Panc1 (cell line): ENCODE measurements around the gene KLHDC8A. TPM values are rescaled to one million over a fixed set of nuclear protein-coding genes. Genes with fewer than 3 reads are reported as not detected.

Source experiments
- ATAC-seq: fragments of 200-7000 bp; cut with Tn5 transposase; 2 replicates; pipeline ENCODE4 v1.9.1; 2020; ENCODE audit warnings: mild to moderate bottlenecking, moderate library complexity
- BruUV-seq: library from RNA; stranded (reverse); fragments of 400-500 nt; replicated peaks from 2 replicates; lab custom pipeline; 2021; lab: Mats Ljungman, UMichigan
- CTCF ChIA-PET: fragments of 300-600 bp; sonication (Branson Sonifier 250); formaldehyde crosslinking; loops from one replicate; lab custom pipeline; 2022; ENCODE audit warnings: antibody characterized with exemption; lab: Charles Lee
- POLR2A ChIA-PET: fragments of 300-600 bp; sonication (Branson Sonifier 250); formaldehyde crosslinking; loops from one replicate; lab custom pipeline; 2022; ENCODE audit warnings: antibody characterized with exemption; lab: Charles Lee
- DNase-seq: peaks from one replicate; pipeline ENCODE4 v3.0.0-alpha.2; 2010; ENCODE audit warnings: low read depth, low spot score
- H3K27ac ChIP-seq: 2 replicates; pipeline ENCODE4 v1.5.1; 2011; ENCODE audit warnings: mild to moderate bottlenecking, low read length, inconsistent platforms
- H3K27me3 ChIP-seq: fragments of 200-500 bp; sonication (Bioruptor generic); 2 replicates; pipeline ENCODE4 v1.6.0; 2014; ENCODE audit warnings: low read length, inconsistent platforms; ENCODE audit not compliant: control insufficient read depth, insufficient read depth
- H3K36me3 ChIP-seq: fragments of 200-500 bp; sonication (Bioruptor generic); 2 replicates; pipeline ENCODE4 v1.5.1; 2014; ENCODE audit warnings: inconsistent platforms, mild to moderate bottlenecking, low read length, moderate library complexity; ENCODE audit not compliant: control insufficient read depth, insufficient read depth
- H3K4me1 ChIP-seq: 2 replicates; pipeline ENCODE4 v1.5.1; 2011; ENCODE audit warnings: inconsistent platforms, mild to moderate bottlenecking, low read length, moderate library complexity; ENCODE audit not compliant: control insufficient read depth, insufficient read depth
- H3K4me3 ChIP-seq, 2 experiments: 2 replicates each; pipeline ENCODE4 v1.5.1; 2011 to 2012; ENCODE audit warnings: low read depth in 2 of 2, low read length in 2 of 2, mild to moderate bottlenecking in 2 of 2, inconsistent platforms in 1 of 2, moderate library complexity in 1 of 2
- H3K9me3 ChIP-seq: fragments of 200-500 bp; sonication (Bioruptor generic); 2 replicates; pipeline ENCODE4 v1.5.1; 2014; ENCODE audit warnings: low read depth, mild to moderate bottlenecking, inconsistent platforms, low read length, moderate library complexity; ENCODE audit not compliant: control insufficient read depth, insufficient read depth
- POLR2AphosphoS5 ChIP-seq: IDR thresholded peaks from 2 replicates; pipeline ENCODE4 v1.6.1; 2012; ENCODE audit warnings: mild to moderate bottlenecking, low read depth, low read length, moderate library complexity
- SIN3A ChIP-seq: IDR thresholded peaks from 2 replicates; pipeline ENCODE4 v1.6.1; 2012; ENCODE audit warnings: low read depth, mild to moderate bottlenecking, low read length, moderate library complexity, borderline replicate concordance; ENCODE audit not compliant: insufficient read depth
- TCF7L2 ChIP-seq: IDR thresholded peaks from 2 replicates; pipeline ENCODE4 v1.6.1; 2011; ENCODE audit warnings: mild to moderate bottlenecking, low read depth, low read length, inconsistent platforms
- in situ Hi-C: cut with HindIII; loops from 2 replicates; pipeline ENCODE4 v1.10.0; 2016; ENCODE audit warnings: low sequenced_read_pairs, low pct_unique_long_range_greater_than_20kb
- intact Hi-C: fragments of 100-400 bp; cut with micrococcal nuclease; formaldehyde crosslinking; loops from one replicate; pipeline ENCODE4 v1.10.0; 2022; ENCODE audit not compliant: unreplicated experiment
- total RNA-seq: library from RNA; stranded (reverse); gene quantifications from one replicate; pipeline ENCODE4 v1.2.1, GENCODE V29; 2021; ENCODE audit not compliant: unreplicated experiment
- TF ChIP-seq, protein P1 (sequence below): fragments of 450-650 bp; IDR thresholded peaks from 2 replicates; pipeline ENCODE4 v1.5.1; 2017; ENCODE audit warnings: mild to moderate bottlenecking
- TF ChIP-seq, protein P2 (sequence below), 2 experiments: IDR thresholded peaks; 2 replicates each; pipeline ENCODE4 v1.6.1; 2011 to 2012; ENCODE audit warnings: low read depth in 2 of 2, control low read depth in 1 of 2, low read length in 1 of 2, mild to moderate bottlenecking in 1 of 2, moderate library complexity in 1 of 2; ENCODE audit not compliant: insufficient read depth in 1 of 2

KLHDC8A gene
- total RNA-seq, 1 experiment from 2014 or later = 0.31 TPM

DNA sequence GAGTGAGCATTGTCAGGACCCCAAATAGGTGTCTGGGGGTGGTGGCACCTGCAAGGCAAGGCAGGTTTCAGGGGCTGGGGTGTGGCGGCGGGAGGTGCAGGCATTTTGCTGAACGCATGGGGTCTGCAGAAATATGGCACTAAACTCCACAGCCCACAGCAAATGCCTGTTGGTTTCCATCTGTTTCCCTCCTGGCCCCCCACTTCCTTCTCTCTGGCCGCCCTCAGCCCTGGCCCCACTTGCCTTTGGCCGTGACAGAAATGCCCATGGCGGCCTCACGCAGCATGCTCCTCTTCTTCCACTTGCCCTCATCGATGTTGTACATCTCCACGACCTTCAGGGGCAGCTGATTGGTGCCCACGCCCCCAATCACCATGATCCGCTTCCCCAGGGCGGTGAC is 13.7 kb downstream of the KLHDC8A start:
- BruUV-seq = no TSS peak
- Histone ChIP-seq H3K27ac (no peak overlapping the region), H3K9me3 (no peaks in the 10 kb centered on the region), H3K4me1 (no peaks in the 10 kb centered on the region), H3K4me3 (no peak overlapping the region), H3K36me3 (no peaks in the 10 kb centered on the region), H3K27me3 (peaks cover 10% of the 10 kb centered on the region)
- CTCF ChIA-PET = no interaction called here
- TF ChIP-seq, protein P1, sequence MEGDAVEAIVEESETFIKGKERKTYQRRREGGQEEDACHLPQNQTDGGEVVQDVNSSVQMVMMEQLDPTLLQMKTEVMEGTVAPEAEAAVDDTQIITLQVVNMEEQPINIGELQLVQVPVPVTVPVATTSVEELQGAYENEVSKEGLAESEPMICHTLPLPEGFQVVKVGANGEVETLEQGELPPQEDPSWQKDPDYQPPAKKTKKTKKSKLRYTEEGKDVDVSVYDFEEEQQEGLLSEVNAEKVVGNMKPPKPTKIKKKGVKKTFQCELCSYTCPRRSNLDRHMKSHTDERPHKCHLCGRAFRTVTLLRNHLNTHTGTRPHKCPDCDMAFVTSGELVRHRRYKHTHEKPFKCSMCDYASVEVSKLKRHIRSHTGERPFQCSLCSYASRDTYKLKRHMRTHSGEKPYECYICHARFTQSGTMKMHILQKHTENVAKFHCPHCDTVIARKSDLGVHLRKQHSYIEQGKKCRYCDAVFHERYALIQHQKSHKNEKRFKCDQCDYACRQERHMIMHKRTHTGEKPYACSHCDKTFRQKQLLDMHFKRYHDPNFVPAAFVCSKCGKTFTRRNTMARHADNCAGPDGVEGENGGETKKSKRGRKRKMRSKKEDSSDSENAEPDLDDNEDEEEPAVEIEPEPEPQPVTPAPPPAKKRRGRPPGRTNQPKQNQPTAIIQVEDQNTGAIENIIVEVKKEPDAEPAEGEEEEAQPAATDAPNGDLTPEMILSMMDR = no peak
- no peak for TF ChIP-seq POLR2AphosphoS5
- no peak for TF ChIP-seq SIN3A
- TF ChIP-seq, protein P2, sequence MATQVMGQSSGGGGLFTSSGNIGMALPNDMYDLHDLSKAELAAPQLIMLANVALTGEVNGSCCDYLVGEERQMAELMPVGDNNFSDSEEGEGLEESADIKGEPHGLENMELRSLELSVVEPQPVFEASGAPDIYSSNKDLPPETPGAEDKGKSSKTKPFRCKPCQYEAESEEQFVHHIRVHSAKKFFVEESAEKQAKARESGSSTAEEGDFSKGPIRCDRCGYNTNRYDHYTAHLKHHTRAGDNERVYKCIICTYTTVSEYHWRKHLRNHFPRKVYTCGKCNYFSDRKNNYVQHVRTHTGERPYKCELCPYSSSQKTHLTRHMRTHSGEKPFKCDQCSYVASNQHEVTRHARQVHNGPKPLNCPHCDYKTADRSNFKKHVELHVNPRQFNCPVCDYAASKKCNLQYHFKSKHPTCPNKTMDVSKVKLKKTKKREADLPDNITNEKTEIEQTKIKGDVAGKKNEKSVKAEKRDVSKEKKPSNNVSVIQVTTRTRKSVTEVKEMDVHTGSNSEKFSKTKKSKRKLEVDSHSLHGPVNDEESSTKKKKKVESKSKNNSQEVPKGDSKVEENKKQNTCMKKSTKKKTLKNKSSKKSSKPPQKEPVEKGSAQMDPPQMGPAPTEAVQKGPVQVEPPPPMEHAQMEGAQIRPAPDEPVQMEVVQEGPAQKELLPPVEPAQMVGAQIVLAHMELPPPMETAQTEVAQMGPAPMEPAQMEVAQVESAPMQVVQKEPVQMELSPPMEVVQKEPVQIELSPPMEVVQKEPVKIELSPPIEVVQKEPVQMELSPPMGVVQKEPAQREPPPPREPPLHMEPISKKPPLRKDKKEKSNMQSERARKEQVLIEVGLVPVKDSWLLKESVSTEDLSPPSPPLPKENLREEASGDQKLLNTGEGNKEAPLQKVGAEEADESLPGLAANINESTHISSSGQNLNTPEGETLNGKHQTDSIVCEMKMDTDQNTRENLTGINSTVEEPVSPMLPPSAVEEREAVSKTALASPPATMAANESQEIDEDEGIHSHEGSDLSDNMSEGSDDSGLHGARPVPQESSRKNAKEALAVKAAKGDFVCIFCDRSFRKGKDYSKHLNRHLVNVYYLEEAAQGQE (IDR thresholded peaks at IDR 0.05; ENCODE audit: insufficient read depth in 1 of 2, low read depth in 2 of 2, low read length in 1 of 2) = no peak
- no peak for TF ChIP-seq TCF7L2
- DNase-seq = no peak
- in situ Hi-C loops = no loop called here
- intact Hi-C loops = no loop called here
- POLR2A ChIA-PET = no interaction called here
- no peak for ATAC-seq

DNA sequence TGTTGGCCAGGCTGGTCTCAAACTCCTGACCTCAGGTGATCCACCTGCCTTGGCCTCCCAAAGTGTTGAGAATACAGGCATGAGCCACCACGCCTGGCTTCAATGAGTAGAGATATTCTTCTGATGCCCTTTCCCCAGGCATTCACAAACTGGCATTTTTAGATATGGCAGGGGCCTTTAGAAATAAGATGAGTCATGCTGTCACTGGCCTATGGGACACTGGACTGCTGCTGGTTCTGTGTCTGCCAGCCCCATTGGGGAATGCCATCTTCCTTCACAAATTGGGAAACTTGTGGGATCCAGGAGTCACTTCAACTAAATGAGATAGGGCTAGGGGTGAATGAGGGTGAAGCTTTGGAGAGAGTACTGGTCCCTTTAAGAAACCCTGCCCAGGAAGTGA is 16.0 kb downstream of the KLHDC8A start:
- no peak overlapping the region for H3K4me3 ChIP-seq
- peaks cover 8% of the 10 kb centered on the region for H3K27me3 ChIP-seq
- intact Hi-C loops = no loop called here
- ChIA-PET POLR2A (interaction anchor here (0.7 kb wide), 1 partner anchor 12 kb away, joined by 3 read pairs; no protein-coding TSS in a partner anchor), CTCF (no interaction called here)
- no TSS peak for BruUV-seq
- 0 out of 2 replicates have a peak, but pooled peaks cover 2% of the 10 kb centered on the region for H3K4me1 ChIP-seq
- no peak overlapping the region for H3K27ac ChIP-seq
- ATAC-seq = no peak
- no peak for TF ChIP-seq POLR2AphosphoS5
- TF ChIP-seq TCF7L2 = no peak
- TF ChIP-seq SIN3A = no peak
- TF ChIP-seq, protein P2 (IDR thresholded peaks at IDR 0.05; ENCODE audit: insufficient read depth in 1 of 2, low read depth in 2 of 2, low read length in 1 of 2) = no peak
- TF ChIP-seq, protein P1 = no peak
- no peak for DNase-seq
- in situ Hi-C loops = no loop called here
- no peaks in the 10 kb centered on the region for H3K9me3 ChIP-seq
- no peaks in the 10 kb centered on the region for H3K36me3 ChIP-seq
